Vagina (tissue), 2 donors: ENCODE data around the gene SFPQ. TPM values are rescaled to one million over a fixed set of nuclear protein-coding genes. Genes with fewer than 3 reads are reported as not detected.

ENCODE experiments used
- DNase-seq, 2 donors: peaks; one replicate each; pipeline ENCODE4 v3.0.0-alpha.2; 2017; ENCODE audit errors: extremely low spot score in 2 of 2
- H3K27ac ChIP-seq: fragments of 200-600 bp; sonication (generic); one replicate; pipeline ENCODE4 v1.5.1; 2019
- H3K27me3 ChIP-seq: fragments of 200-600 bp; sonication (generic); one replicate; pipeline ENCODE4 v1.5.1; 2019
- H3K36me3 ChIP-seq, 2 donors: fragments of 200-600 bp; sonication (generic); one replicate each; pipeline ENCODE4 v1.5.1; 2017 to 2019
- H3K4me1 ChIP-seq: fragments of 200-600 bp; sonication (generic); one replicate; pipeline ENCODE4 v1.5.1; 2019
- H3K4me3 ChIP-seq, 2 donors: fragments of 200-600 bp; sonication (generic); 1 replicate in 1 of 2; 2 replicates in 1 of 2; pipeline ENCODE4 v1.5.1; 2016 to 2019
- H3K9me3 ChIP-seq: fragments of 200-600 bp; sonication (generic); one replicate; pipeline ENCODE4 v1.5.1; 2019
- CTCF ChIP-seq, 3 experiments: fragments of 450-650 bp in 2 of 3; fragments of 200-600 bp in 1 of 3; sonication (generic) in 1 of 3; IDR thresholded peaks; one replicate each; pipeline ENCODE4 v1.5.1; 2017 to 2019; ENCODE audit warnings: antibody characterized with exemption in 3 of 3, mild to moderate bottlenecking in 2 of 3, moderate library complexity in 2 of 3
- POLR2A ChIP-seq, 2 donors: fragments of 450-650 bp; IDR thresholded peaks; one replicate each; pipeline ENCODE4 v1.6.1; 2017; ENCODE audit warnings: antibody characterized with exemption in 2 of 2, mild to moderate bottlenecking in 2 of 2, moderate library complexity in 2 of 2
- POLR2AphosphoS5 ChIP-seq, 2 donors: sonication (generic); formaldehyde crosslinking; IDR thresholded peaks; one replicate each; pipeline ENCODE4 v1.9.0; 2017; ENCODE audit warnings: antibody characterized with exemption in 2 of 2, mild to moderate bottlenecking in 2 of 2, low read depth in 1 of 2; ENCODE audit not compliant: insufficient read depth in 1 of 2
- intact Hi-C: fragments of 100-400 bp; cut with DNase I; formaldehyde crosslinking; loops from one replicate; pipeline ENCODE4 v1.15.1; 2023
- total RNA-seq: library from RNA; depleted of rRNA; stranded (reverse); fragments of >200 nt; gene quantifications from one replicate; pipeline ENCODE4 v1.2.3, GENCODE V29; 2016

The SFPQ gene
- total RNA-seq, 1 donor from 2014 or later = 197 TPM

GRCh38 chr1:35191429-35192055, 1.4 kb downstream of the SFPQ start:
- Histone ChIP-seq H3K27me3 (no peaks in the 10 kb centered on the region), H3K27ac (peak overlapping the region; percentile 100), H3K4me1 (peaks cover 55% of the 10 kb centered on the region), H3K9me3 (no peaks in the 10 kb centered on the region), H3K4me3 (peak overlapping the region; percentile 93 to 99), H3K36me3 (peaks cover 7 to 47% of the 10 kb centered on the region in 2 donors)
- TF ChIP-seq POLR2AphosphoS5 (IDR thresholded peaks at IDR 0.05; ENCODE audit: insufficient read depth in 1 of 2, low read depth in 1 of 2) = peak in 1 of 2 donors; percentile 31
- TF ChIP-seq POLR2A (IDR thresholded peaks at IDR 0.05) = no peak
- no peak for TF ChIP-seq CTCF (IDR thresholded peaks at IDR 0.05)
- no peak for DNase-seq
- intact Hi-C loops = no loop called here

GRCh38 chr1:35190784-35191183, 2.2 kb downstream of the SFPQ start:
- peaks cover 15 to 55% of the 10 kb centered on the region in 2 donors for H3K36me3 ChIP-seq
- intact Hi-C loops = no loop called here
- no peak for TF ChIP-seq POLR2A (IDR thresholded peaks at IDR 0.05)
- no peak for TF ChIP-seq CTCF (IDR thresholded peaks at IDR 0.05)

GRCh38 chr1:35188578-35189392, 4.2 kb downstream of the SFPQ start:
- no peak for TF ChIP-seq CTCF (IDR thresholded peaks at IDR 0.05)
- H3K27me3 ChIP-seq = no peaks in the 10 kb centered on the region
- DNase-seq = no peak
- no peaks in the 10 kb centered on the region for H3K9me3 ChIP-seq
- peaks cover 15 to 75% of the 10 kb centered on the region in 2 donors for H3K36me3 ChIP-seq
- peaks cover 79% of the 10 kb centered on the region for H3K4me1 ChIP-seq
- no peak overlapping the region for H3K27ac ChIP-seq
- no peak overlapping the region for H3K4me3 ChIP-seq
- intact Hi-C loops = no loop called here

More at GRCh38 chr1:35190784-35191183, 2.2 kb downstream of the SFPQ start:
- no peaks in the 10 kb centered on the region for H3K9me3 ChIP-seq
- H3K27me3 ChIP-seq = no peaks in the 10 kb centered on the region
- H3K4me1 ChIP-seq = peaks cover 62% of the 10 kb centered on the region
- DNase-seq = no peak
- H3K4me3 ChIP-seq = peak overlapping the region; percentile 93 to 99
- peak overlapping the region; percentile 100 for H3K27ac ChIP-seq

DNA sequence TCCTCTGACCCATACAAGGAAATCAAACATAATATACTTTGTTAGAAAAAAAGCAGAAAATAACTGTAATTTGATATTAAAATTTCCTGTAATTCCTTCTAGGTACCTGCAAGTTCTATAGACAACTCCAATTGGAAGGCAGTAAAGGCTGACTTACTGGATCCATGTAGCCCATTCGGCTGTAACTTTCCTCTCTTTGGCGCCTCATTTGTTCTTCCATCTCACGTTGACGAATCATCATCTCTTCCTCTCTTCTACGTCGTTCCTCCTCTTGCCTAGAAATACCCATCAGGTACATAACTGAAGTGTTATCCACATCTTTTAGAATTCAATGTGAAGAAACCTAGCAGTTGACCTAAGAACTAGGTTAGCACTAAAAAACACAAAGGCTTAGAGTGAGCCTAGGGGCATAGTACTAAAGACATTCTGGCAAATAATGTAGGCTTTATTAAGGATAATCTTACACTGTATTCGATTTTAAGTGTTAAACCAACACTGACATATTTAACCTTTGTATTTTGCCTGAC, 5.1 kb downstream of the SFPQ start:
- Histone ChIP-seq H3K4me1 (peaks cover 84% of the 10 kb centered on the region), H3K27ac (no peak overlapping the region), H3K4me3 (no peak overlapping the region), H3K9me3 (no peaks in the 10 kb centered on the region), H3K27me3 (no peaks in the 10 kb centered on the region), H3K36me3 (peaks cover 15 to 84% of the 10 kb centered on the region in 2 donors)
- DNase-seq = no peak
- intact Hi-C loops = no loop called here
- TF ChIP-seq CTCF (IDR thresholded peaks at IDR 0.05) (no peak), POLR2AphosphoS5 (IDR thresholded peaks at IDR 0.05; ENCODE audit: insufficient read depth in 1 of 2, low read depth in 1 of 2) (no peak), POLR2A (IDR thresholded peaks at IDR 0.05) (no peak)

DNA sequence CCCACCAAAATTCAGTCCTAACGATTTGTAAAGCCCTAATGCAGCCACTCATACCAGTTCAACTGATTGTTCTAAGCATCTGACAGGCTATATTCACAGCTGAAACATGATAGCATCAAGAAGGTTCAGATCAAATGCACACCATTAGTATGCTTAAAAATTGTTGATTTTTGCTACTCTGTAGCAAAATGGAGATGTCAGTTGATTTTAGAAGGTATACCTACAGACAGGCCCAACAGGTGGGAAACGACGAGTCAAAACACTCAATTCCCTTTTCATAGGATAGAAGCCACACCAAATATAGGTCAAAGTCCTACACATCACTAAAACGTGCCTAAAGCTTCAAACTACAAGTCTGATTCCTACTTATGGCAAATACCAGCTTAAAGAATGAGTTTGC, 6.7 kb downstream of the SFPQ start:
- peaks cover 93% of the 10 kb centered on the region for H3K4me1 ChIP-seq
- no peak overlapping the region for H3K4me3 ChIP-seq
- no peak for TF ChIP-seq POLR2AphosphoS5 (IDR thresholded peaks at IDR 0.05; ENCODE audit: insufficient read depth in 1 of 2, low read depth in 1 of 2)
- no peak for TF ChIP-seq POLR2A (IDR thresholded peaks at IDR 0.05)
- no peak for TF ChIP-seq CTCF (IDR thresholded peaks at IDR 0.05)
- H3K9me3 ChIP-seq = no peaks in the 10 kb centered on the region
- DNase-seq = no peak
- H3K27me3 ChIP-seq = no peaks in the 10 kb centered on the region
- H3K27ac ChIP-seq = no peak overlapping the region
- peaks cover 15 to 100% of the 10 kb centered on the region in 2 donors for H3K36me3 ChIP-seq
- intact Hi-C loops = no loop called here
